Thyroid gland (tissue), 4 donors: Measurements from ENCODE around the gene RPLP2.

Experiments used
- CTCF ChIP-seq, 6 experiments: fragments of 200-600 bp in 3 of 6; fragments of 450-650 bp in 3 of 6; sonication (generic) in 3 of 6; IDR thresholded peaks; one replicate each; pipeline ENCODE4 v1.5.1; 2016 to 2019; ENCODE audit warnings: antibody characterized with exemption in 6 of 6, mild to moderate bottlenecking in 2 of 6, inconsistent platforms in 1 of 6, moderate library complexity in 1 of 6
- POLR2A ChIP-seq, 2 donors: fragments of 450-650 bp; IDR thresholded peaks; one replicate each; pipeline ENCODE4 v1.6.1; 2017; ENCODE audit warnings: antibody characterized with exemption in 2 of 2, mild to moderate bottlenecking in 2 of 2, moderate library complexity in 1 of 2

GRCh38 chr11:856397-856796 is 46.6 kb downstream of the RPLP2 start:
- TF ChIP-seq CTCF (IDR thresholded peaks at IDR 0.05) (no peak), POLR2A (IDR thresholded peaks at IDR 0.05) (no peak)
